OCI-LY7 (cell line): ENCODE measurements around the gene MED10.

Experiments used
- EZH2phosphoT487 ChIP-seq: fragments of 200-600 bp; sonication (generic); IDR thresholded peaks from 2 replicates; pipeline ENCODE4 v1.6.1; 2018; ENCODE audit warnings: low read depth, borderline replicate concordance, mild to moderate bottlenecking, mixed run types, antibody characterized with exemption, low read length, moderate library complexity, mixed read lengths
- TF ChIP-seq, protein P1 (sequence below): fragments of 200-600 bp; sonication (generic); conservative IDR thresholded peaks from 2 replicates; pipeline ENCODE4 v1.5.1; 2014; ENCODE audit warnings: mild to moderate bottlenecking, antibody characterized with exemption, low read length, moderate library complexity, mixed read lengths

DNA sequence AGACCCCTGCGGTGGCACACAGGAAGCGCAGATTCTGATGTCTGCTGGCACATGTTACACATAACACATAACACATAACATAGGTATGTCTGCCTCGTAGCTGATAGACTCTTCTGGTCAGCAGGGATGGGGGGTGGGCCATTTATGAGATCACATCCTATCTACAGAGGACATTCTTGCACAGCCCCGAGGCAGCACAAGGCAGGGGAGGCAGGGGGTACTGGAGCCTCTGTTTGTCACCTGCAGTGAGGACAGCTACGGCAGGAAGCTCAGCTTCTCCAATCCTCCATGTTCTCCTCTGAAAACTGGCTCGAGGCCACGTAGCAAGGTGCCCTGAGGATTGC, 16.7 kb upstream of the MED10 start:
- TF ChIP-seq, protein P1, sequence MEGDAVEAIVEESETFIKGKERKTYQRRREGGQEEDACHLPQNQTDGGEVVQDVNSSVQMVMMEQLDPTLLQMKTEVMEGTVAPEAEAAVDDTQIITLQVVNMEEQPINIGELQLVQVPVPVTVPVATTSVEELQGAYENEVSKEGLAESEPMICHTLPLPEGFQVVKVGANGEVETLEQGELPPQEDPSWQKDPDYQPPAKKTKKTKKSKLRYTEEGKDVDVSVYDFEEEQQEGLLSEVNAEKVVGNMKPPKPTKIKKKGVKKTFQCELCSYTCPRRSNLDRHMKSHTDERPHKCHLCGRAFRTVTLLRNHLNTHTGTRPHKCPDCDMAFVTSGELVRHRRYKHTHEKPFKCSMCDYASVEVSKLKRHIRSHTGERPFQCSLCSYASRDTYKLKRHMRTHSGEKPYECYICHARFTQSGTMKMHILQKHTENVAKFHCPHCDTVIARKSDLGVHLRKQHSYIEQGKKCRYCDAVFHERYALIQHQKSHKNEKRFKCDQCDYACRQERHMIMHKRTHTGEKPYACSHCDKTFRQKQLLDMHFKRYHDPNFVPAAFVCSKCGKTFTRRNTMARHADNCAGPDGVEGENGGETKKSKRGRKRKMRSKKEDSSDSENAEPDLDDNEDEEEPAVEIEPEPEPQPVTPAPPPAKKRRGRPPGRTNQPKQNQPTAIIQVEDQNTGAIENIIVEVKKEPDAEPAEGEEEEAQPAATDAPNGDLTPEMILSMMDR, result no peak
- TF ChIP-seq EZH2phosphoT487, result no peak
